MCF 10A (cell line): Measurements from ENCODE around the gene PSMD10. TPM values are rescaled to one million over a fixed set of nuclear protein-coding genes. Genes with fewer than 3 reads are reported as not detected.

ENCODE experiments used
- BruUV-seq: library from RNA; stranded (reverse); fragments of 400-500 nt; replicated peaks from 2 replicates; lab custom pipeline; 2021; lab: Mats Ljungman, UMichigan
- CTCF ChIA-PET: fragments of 300-600 bp; sonication (Branson Sonifier 250); formaldehyde crosslinking; extraction: SDS; loops from one replicate; lab custom pipeline; 2021; ENCODE audit warnings: antibody characterized with exemption, inconsistent platforms; lab: Yijun Ruan, JAX
- POLR2A ChIA-PET: fragments of 300-600, 350-650 bp; sonication (Branson Sonifier 250); formaldehyde crosslinking; extraction: SDS; loops from one replicate; lab custom pipeline; 2020; ENCODE audit warnings: antibody characterized with exemption, inconsistent platforms; lab: Yijun Ruan, JAX
- DNase-seq: peaks from one replicate; pipeline ENCODE4 v3.0.0-alpha.2; 2018; ENCODE audit not compliant: unreplicated experiment
- H3K27ac Mint-ChIP-seq: one replicate; pipeline ENCODE4 v1.8.0; 2022; ENCODE audit warnings: mild to moderate bottlenecking, low read depth, mixed read lengths; ENCODE audit not compliant: unreplicated experiment
- H3K27me3 Mint-ChIP-seq: one replicate; pipeline ENCODE4 v1.8.0; 2022; ENCODE audit warnings: mixed read lengths; ENCODE audit not compliant: insufficient read depth, unreplicated experiment
- H3K36me3 Mint-ChIP-seq: one replicate; pipeline ENCODE4 v1.8.0; 2022; ENCODE audit warnings: mild to moderate bottlenecking, moderate library complexity, mixed read lengths; ENCODE audit not compliant: insufficient read depth, unreplicated experiment
- H3K4me1 Mint-ChIP-seq: one replicate; pipeline ENCODE4 v1.8.0; 2022; ENCODE audit warnings: mixed read lengths; ENCODE audit not compliant: insufficient read depth, unreplicated experiment
- H3K4me3 Mint-ChIP-seq: one replicate; pipeline ENCODE4 v1.8.0; 2022; ENCODE audit warnings: mild to moderate bottlenecking, moderate library complexity, mixed read lengths; ENCODE audit not compliant: unreplicated experiment
- H3K9me3 Mint-ChIP-seq: one replicate; pipeline ENCODE4 v1.8.0; 2022; ENCODE audit warnings: mixed read lengths; ENCODE audit not compliant: unreplicated experiment
- intact Hi-C: fragments of 100-400 bp; cut with micrococcal nuclease; formaldehyde crosslinking; loops from 2 replicates; pipeline ENCODE4 v1.14.1; 2022
- total RNA-seq: library from RNA; stranded (reverse); gene quantifications from 2 replicates; pipeline ENCODE4 v1.2.3, GENCODE V29; 2022
- TF ChIP-seq, protein P1 (sequence below): fragments of 200-600 bp; IDR thresholded peaks from one replicate; pipeline ENCODE4 v1.8.0; 2022; ENCODE audit warnings: antibody characterized with exemption, mild to moderate bottlenecking; ENCODE audit not compliant: unreplicated experiment

PSMD10 gene
- total RNA-seq, 1 experiment from 2014 or later, result 52.6 TPM

DNA sequence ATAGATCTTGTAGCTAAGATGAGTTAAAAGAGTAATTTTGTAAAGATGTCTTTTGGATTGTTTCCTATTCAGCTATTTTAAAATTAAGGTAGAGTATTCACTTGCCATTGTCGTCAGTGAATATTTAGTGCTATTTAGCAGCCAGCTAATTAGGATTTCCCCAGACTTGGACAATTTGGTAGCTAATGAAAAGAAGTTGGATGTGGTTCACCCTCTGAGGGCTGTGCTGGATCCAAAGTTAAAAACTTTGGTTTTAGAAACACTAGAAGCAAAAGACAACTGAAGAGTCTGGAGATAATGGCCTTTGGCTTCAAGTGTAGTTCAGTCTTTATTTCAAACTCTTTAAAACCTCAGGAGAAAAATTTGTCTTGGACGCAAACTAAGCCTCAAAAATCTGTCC, 41.5 kb upstream of the PSMD10 start:
- H3K36me3 Mint-ChIP-seq, result peaks cover 17% of the 10 kb centered on the region
- ChIA-PET POLR2A (interaction anchor here (1.4 to 1.7 kb wide), 2 partner anchors 10 to 41 kb away, joined by 4 read pairs; partner anchors contain the start of genes ATG4A and PSMD10), CTCF (interaction anchor here (0.6 kb wide), 1 partner anchor 467 kb away, joined by 3 read pairs; no protein-coding TSS in a partner anchor)
- no peaks in the 10 kb centered on the region for H3K9me3 Mint-ChIP-seq
- H3K4me3 Mint-ChIP-seq, result no peak overlapping the region
- no peaks in the 10 kb centered on the region for H3K4me1 Mint-ChIP-seq
- intact Hi-C loops, result no loop called here
- TF ChIP-seq, protein P1, sequence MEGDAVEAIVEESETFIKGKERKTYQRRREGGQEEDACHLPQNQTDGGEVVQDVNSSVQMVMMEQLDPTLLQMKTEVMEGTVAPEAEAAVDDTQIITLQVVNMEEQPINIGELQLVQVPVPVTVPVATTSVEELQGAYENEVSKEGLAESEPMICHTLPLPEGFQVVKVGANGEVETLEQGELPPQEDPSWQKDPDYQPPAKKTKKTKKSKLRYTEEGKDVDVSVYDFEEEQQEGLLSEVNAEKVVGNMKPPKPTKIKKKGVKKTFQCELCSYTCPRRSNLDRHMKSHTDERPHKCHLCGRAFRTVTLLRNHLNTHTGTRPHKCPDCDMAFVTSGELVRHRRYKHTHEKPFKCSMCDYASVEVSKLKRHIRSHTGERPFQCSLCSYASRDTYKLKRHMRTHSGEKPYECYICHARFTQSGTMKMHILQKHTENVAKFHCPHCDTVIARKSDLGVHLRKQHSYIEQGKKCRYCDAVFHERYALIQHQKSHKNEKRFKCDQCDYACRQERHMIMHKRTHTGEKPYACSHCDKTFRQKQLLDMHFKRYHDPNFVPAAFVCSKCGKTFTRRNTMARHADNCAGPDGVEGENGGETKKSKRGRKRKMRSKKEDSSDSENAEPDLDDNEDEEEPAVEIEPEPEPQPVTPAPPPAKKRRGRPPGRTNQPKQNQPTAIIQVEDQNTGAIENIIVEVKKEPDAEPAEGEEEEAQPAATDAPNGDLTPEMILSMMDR, result no peak
- DNase-seq, result no peak
- no peak overlapping the region for H3K27ac Mint-ChIP-seq
- H3K27me3 Mint-ChIP-seq, result peaks cover 43% of the 10 kb centered on the region
- no TSS peak for BruUV-seq

DNA sequence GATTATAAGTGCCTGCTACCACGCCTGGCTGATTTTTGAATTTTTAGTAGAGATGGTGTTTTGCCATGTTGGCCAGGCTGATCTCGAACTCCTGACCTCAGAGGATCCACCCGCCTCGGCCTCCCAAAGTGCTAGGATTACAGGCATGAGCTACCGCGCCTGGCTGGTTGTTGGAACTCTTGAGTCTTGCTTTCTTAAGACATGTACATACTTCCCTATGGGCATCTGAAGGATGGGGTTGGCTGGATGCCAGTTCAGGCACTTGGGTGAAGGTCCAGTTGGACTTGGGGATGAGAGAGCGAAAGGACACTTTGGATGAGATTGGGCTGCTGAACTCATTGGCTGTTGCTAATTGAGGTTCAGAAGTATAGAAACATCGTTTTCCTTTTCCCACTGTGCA, 40.7 kb upstream of the PSMD10 start:
- ChIA-PET CTCF (no interaction called here), POLR2A (interaction anchor here (1.4 kb wide), 1 partner anchor 9 kb away, joined by 4 read pairs; no protein-coding TSS in a partner anchor)
- no peak overlapping the region for H3K27ac Mint-ChIP-seq
- H3K9me3 Mint-ChIP-seq, result no peaks in the 10 kb centered on the region
- intact Hi-C loops, result no loop called here
- no peak overlapping the region for H3K4me3 Mint-ChIP-seq
- TF ChIP-seq, protein P1, result no peak
- H3K36me3 Mint-ChIP-seq, result peaks cover 12% of the 10 kb centered on the region
- no peak for DNase-seq
- no peaks in the 10 kb centered on the region for H3K4me1 Mint-ChIP-seq
- no TSS peak for BruUV-seq
- peaks cover 43% of the 10 kb centered on the region for H3K27me3 Mint-ChIP-seq

DNA sequence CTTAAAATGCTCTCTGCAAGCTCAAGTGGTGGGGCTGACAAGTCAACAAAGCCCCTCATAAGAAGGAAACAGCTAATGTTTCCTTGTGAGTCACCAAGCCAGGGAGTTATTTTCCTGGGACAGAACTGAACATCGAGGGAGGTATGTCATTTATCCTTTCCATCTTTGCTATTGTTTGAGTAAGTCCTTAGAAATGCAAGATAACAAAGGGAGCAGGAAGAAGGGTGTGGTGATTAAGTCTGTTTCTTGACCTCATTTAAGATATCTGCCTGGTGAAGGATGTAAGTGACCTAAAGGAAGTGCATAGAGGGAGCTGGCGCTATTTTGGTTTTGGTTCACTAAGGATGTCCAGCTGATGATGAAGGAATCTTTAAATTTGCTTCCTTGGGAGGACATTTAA, 40.1 kb upstream of the PSMD10 start:
- H3K36me3 Mint-ChIP-seq, result peaks cover 14% of the 10 kb centered on the region
- POLR2A ChIA-PET, result no interaction called here
- peaks cover 41% of the 10 kb centered on the region for H3K27me3 Mint-ChIP-seq
- no peak overlapping the region for H3K27ac Mint-ChIP-seq
- DNase-seq, result no peak
- no peaks in the 10 kb centered on the region for H3K9me3 Mint-ChIP-seq
- no TSS peak for BruUV-seq
- TF ChIP-seq, protein P1, result no peak
- H3K4me3 Mint-ChIP-seq, result no peak overlapping the region
- CTCF ChIA-PET, result interaction anchor here (0.7 kb wide), 1 partner anchor 10 kb away, joined by 3 read pairs; no protein-coding TSS in a partner anchor
- no peaks in the 10 kb centered on the region for H3K4me1 Mint-ChIP-seq
- intact Hi-C loops, result no loop called here

DNA sequence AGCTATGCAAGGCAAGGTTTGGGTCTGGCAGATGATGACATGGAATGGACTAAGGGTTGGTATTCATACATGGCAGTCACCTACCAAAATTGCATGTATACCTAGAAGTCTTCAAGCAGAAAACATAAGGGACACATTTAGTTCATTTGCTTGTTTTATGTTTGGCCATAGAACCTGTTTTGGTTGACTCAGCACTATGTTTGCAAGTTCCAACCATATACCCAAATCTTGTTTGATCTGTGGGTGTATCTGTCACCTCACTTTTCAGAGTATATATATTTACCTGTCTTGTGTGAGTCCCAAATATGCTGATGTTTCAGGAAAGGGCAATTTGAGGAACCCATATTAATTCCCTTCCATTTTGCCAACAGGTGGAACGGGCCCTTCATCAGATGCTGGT, 39.5 kb upstream of the PSMD10 start:
- CTCF ChIA-PET, result interaction anchor here (0.7 kb wide), 1 partner anchor 10 kb away, joined by 3 read pairs; no protein-coding TSS in a partner anchor

More for the DNA sequence above, 39.5 kb upstream of the PSMD10 start:
- Mint-ChIP-seq H3K36me3 (peaks cover 16% of the 10 kb centered on the region), H3K27me3 (peaks cover 47% of the 10 kb centered on the region), H3K4me1 (no peaks in the 10 kb centered on the region), H3K27ac (no peak overlapping the region), H3K4me3 (no peak overlapping the region), H3K9me3 (no peaks in the 10 kb centered on the region)
- no peak for DNase-seq
- intact Hi-C loops, result no loop called here
- no TSS peak for BruUV-seq
- POLR2A ChIA-PET, result no interaction called here
- TF ChIP-seq, protein P1, result no peak
